Upper lobe of left lung (tissue), 6 donors: Measurements from ENCODE around the gene ELAVL1. TPM values are rescaled to one million over a fixed set of nuclear protein-coding genes. Genes with fewer than 3 reads are reported as not detected.

Experiments
- ATAC-seq, 2 donors: fragments of 200-7000 bp; cut with Tn5 transposase; one replicate each; pipeline ENCODE4 v1.9.1; 2022; ENCODE audit warnings: mild to moderate bottlenecking in 2 of 2, moderate library complexity in 2 of 2; ENCODE audit not compliant: low FRiP score in 2 of 2
- DNase-seq, 2 donors: peaks; one replicate each; pipeline ENCODE4 v3.0.0-alpha.2; 2019 to 2020
- H3K27ac ChIP-seq, 4 donors: fragments of 200-600 bp; sonication (generic); one replicate each; pipeline ENCODE4 v1.5.1; 2016 to 2019
- H3K27me3 ChIP-seq, 4 donors: fragments of 200-600 bp; sonication (generic); one replicate each; pipeline ENCODE4 v1.5.1; 2017 to 2019
- H3K36me3 ChIP-seq, 4 donors: fragments of 200-600 bp; sonication (generic); one replicate each; pipeline ENCODE4 v1.5.1; 2016 to 2019
- H3K4me1 ChIP-seq, 4 donors: fragments of 200-600 bp; sonication (generic); one replicate each; pipeline ENCODE4 v1.5.1; 2018 to 2019
- H3K4me3 ChIP-seq, 4 donors: fragments of 200-600 bp; sonication (generic); one replicate each; pipeline ENCODE4 v1.5.1; 2017 to 2019; ENCODE audit warnings: mild to moderate bottlenecking in 2 of 4, moderate library complexity in 1 of 4
- H3K9me3 ChIP-seq, 4 donors: fragments of 200-600 bp; sonication (generic); one replicate each; pipeline ENCODE4 v1.5.1; 2018 to 2019
- CTCF ChIP-seq, 6 experiments: fragments of 450-650 bp in 4 of 6; fragments of 200-600 bp in 2 of 6; sonication (generic) in 2 of 6; IDR thresholded peaks; one replicate each; pipeline ENCODE4 v1.5.1; 2016 to 2019; ENCODE audit warnings: antibody characterized with exemption in 6 of 6
- EP300 ChIP-seq, 4 donors: sonication (generic); formaldehyde crosslinking; IDR thresholded peaks; one replicate each; pipeline ENCODE4 v1.5.1; 2017; ENCODE audit warnings: antibody characterized with exemption in 4 of 4, control low read depth in 2 of 4
- POLR2A ChIP-seq, 4 donors: fragments of 450-650 bp; IDR thresholded peaks; one replicate each; pipeline ENCODE4 v1.5.1; 2016 to 2017; ENCODE audit warnings: antibody characterized with exemption in 4 of 4, mild to moderate bottlenecking in 2 of 4
- POLR2AphosphoS5 ChIP-seq, 2 donors: sonication (generic); formaldehyde crosslinking; IDR thresholded peaks; one replicate each; pipeline ENCODE4 v1.5.1; 2017; ENCODE audit warnings: antibody characterized with exemption in 2 of 2
- WGBS, 2 donors: methylation state at CpG; one replicate each; pipeline ENCODE4 v1.1.5; 2017 to 2018; 5-methylcytosine and 5-hydroxymethylcytosine counted together
- total RNA-seq, 6 donors: library from RNA; depleted of rRNA in 4 of 6; stranded (reverse); fragments of >200 nt in 4 of 6; gene quantifications; one replicate each; pipeline versions ENCODE4 v1.1.0 to v1.2.1, GENCODE V29; 2016 to 2021
- donor health status: DM: no; HTN: no; CAD: no; lungs with moderate emphysema.
- donor health status: DM: no; HTN: yes; CAD: no; lungs with severe emphysema.

Gene ELAVL1
- total RNA-seq, 6 donors from 2014 or later: 21.0 to 71.1 (median 36.1) TPM

- Histone ChIP-seq H3K36me3 (peaks cover 14 to 94% (median 73%) of the 10 kb centered on the region in 4 donors), H3K27ac (no peak overlapping the region), H3K4me3 (no peak overlapping the region), H3K9me3 (no peaks in the 10 kb centered on the region), H3K4me1 (no peaks in the 10 kb centered on the region), H3K27me3 (no peaks in the 10 kb centered on the region)
- DNase-seq: no peak
- WGBS, 2 donors: 93 to 95% methylated on average over 11 of the region's 11 CpGs
- no peak for ATAC-seq
- TF ChIP-seq POLR2A (IDR thresholded peaks at IDR 0.05): no peak
- no peak for TF ChIP-seq CTCF (IDR thresholded peaks at IDR 0.05)
- TF ChIP-seq POLR2AphosphoS5 (IDR thresholded peaks at IDR 0.05): no peak
- TF ChIP-seq EP300 (IDR thresholded peaks at IDR 0.05): no peak
These were observed 35.9 kb downstream of the ELAVL1 start for GRCh38 chr19:7969555-7969939.

GRCh38 chr19:7968796-7969554 is 36.5 kb downstream of the ELAVL1 start:
- Histone ChIP-seq H3K9me3 (no peaks in the 10 kb centered on the region), H3K4me3 (no peak overlapping the region), H3K4me1 (no peaks in the 10 kb centered on the region), H3K27ac (no peak overlapping the region), H3K36me3 (peaks cover 8 to 94% (median 74%) of the 10 kb centered on the region in 4 donors), H3K27me3 (no peaks in the 10 kb centered on the region)
- WGBS, 2 donors: 83 to 93% methylated on average over 4 to 20 of the region's 20 CpGs
- ATAC-seq (peak; percentile 7 to 25), DNase-seq (no peak)
- no peak for TF ChIP-seq EP300 (IDR thresholded peaks at IDR 0.05)
- no peak for TF ChIP-seq POLR2A (IDR thresholded peaks at IDR 0.05)
- TF ChIP-seq POLR2AphosphoS5 (IDR thresholded peaks at IDR 0.05): no peak
- no peak for TF ChIP-seq CTCF (IDR thresholded peaks at IDR 0.05)

- DNase-seq (no peak), ATAC-seq (no peak)
- no peaks in the 10 kb centered on the region for H3K4me1 ChIP-seq
- no peak overlapping the region for H3K4me3 ChIP-seq
- no peaks in the 10 kb centered on the region for H3K27me3 ChIP-seq
- no peaks in the 10 kb centered on the region for H3K9me3 ChIP-seq
- TF ChIP-seq POLR2A (IDR thresholded peaks at IDR 0.05) (no peak), EP300 (IDR thresholded peaks at IDR 0.05) (no peak), CTCF (IDR thresholded peaks at IDR 0.05) (no peak), POLR2AphosphoS5 (IDR thresholded peaks at IDR 0.05) (no peak)
- no peak overlapping the region for H3K27ac ChIP-seq
- WGBS, 2 donors: 91 to 95% methylated on average over 13 of the region's 15 CpGs
- peaks cover 5 to 94% (median 71%) of the 10 kb centered on the region in 4 donors for H3K36me3 ChIP-seq
These were observed 37.2 kb downstream of the ELAVL1 start for GRCh38 chr19:7968008-7968795.

- Histone ChIP-seq H3K27me3 (no peaks in the 10 kb centered on the region), H3K4me1 (no peaks in the 10 kb centered on the region), H3K4me3 (no peak overlapping the region), H3K27ac (no peak overlapping the region), H3K36me3 (peaks cover 5 to 94% (median 78%) of the 10 kb centered on the region in 4 donors), H3K9me3 (no peaks in the 10 kb centered on the region)
- WGBS, 2 donors: 83 to 90% methylated on average over 12 of the region's 12 CpGs
- no peak for DNase-seq
- TF ChIP-seq POLR2A (IDR thresholded peaks at IDR 0.05): no peak
- TF ChIP-seq POLR2AphosphoS5 (IDR thresholded peaks at IDR 0.05): no peak
- TF ChIP-seq CTCF (IDR thresholded peaks at IDR 0.05): no peak
- TF ChIP-seq EP300 (IDR thresholded peaks at IDR 0.05): no peak
- ATAC-seq: no peak
These were observed 39.3 kb downstream of the ELAVL1 start for GRCh38 chr19:7965921-7966665.
